Upper lobe of right lung (tissue), 1 donor: Measurements from ENCODE around the gene ABHD10. TPM values are rescaled to one million over a fixed set of nuclear protein-coding genes. Genes with fewer than 3 reads are reported as not detected.

Experiments
- ATAC-seq: fragments of 200-7000 bp; cut with Tn5 transposase; one replicate; pipeline ENCODE4 v1.9.1; 2020; ENCODE audit warnings: mild to moderate bottlenecking, moderate library complexity
- DNase-seq: peaks from one replicate; pipeline ENCODE4 v3.0.0-alpha.2; 2020
- H3K27ac ChIP-seq: fragments of 200-600 bp; one replicate; pipeline ENCODE4 v1.8.0; 2022
- H3K27me3 ChIP-seq: fragments of 200-600 bp; one replicate; pipeline ENCODE4 v1.8.0; 2022; ENCODE audit warnings: mild to moderate bottlenecking
- H3K36me3 ChIP-seq: fragments of 200-600 bp; one replicate; pipeline ENCODE4 v1.8.0; 2022
- H3K4me1 ChIP-seq: fragments of 200-600 bp; one replicate; pipeline ENCODE4 v1.8.0; 2022
- H3K4me3 ChIP-seq: fragments of 200-600 bp; one replicate; pipeline ENCODE4 v1.8.0; 2022; ENCODE audit warnings: mild to moderate bottlenecking
- H3K9me3 ChIP-seq: fragments of 200-600 bp; one replicate; pipeline ENCODE4 v1.8.0; 2022
- CTCF ChIP-seq: fragments of 200-600 bp; IDR thresholded peaks from one replicate; pipeline ENCODE4 v1.8.0; 2022; ENCODE audit warnings: antibody characterized with exemption
- intact Hi-C: fragments of 100-400 bp; cut with DNase I; formaldehyde crosslinking; loops from one replicate; pipeline ENCODE4 v1.11.0; 2022
- total RNA-seq: library from RNA; stranded (reverse); fragmentation: NEBNext Ultra II Directional; extraction: Animal tissue kit (Norgen Biotek cat#: 25700); gene quantifications from one replicate; pipeline ENCODE4 v1.2.1, GENCODE V29; 2021
- donor health status: DM: no; HTN: yes; CAD: no; lungs with severe emphysema.

Gene ABHD10
- total RNA-seq, 1 donor from 2014 or later = 27.6 TPM

GRCh38 chr3:111949712-111950111, 29.1 kb upstream of the ABHD10 start:
- Histone ChIP-seq H3K9me3 (no peaks in the 10 kb centered on the region), H3K36me3 (peaks cover 20% of the 10 kb centered on the region), H3K27ac (no peak overlapping the region), H3K27me3 (no peaks in the 10 kb centered on the region), H3K4me1 (no peaks in the 10 kb centered on the region), H3K4me3 (no peak overlapping the region)
- intact Hi-C loops = loop anchor here (10.0 kb wide), 1 partner anchor 85 kb away; no protein-coding TSS in a partner anchor
- TF ChIP-seq CTCF = no peak
- ATAC-seq (no peak), DNase-seq (no peak)

GRCh38 chr3:111951032-111951431, 27.8 kb upstream of the ABHD10 start:
- TF ChIP-seq CTCF = no peak
- intact Hi-C loops = loop anchor here (10.0 kb wide), 1 partner anchor 86 kb away; no protein-coding TSS in a partner anchor
- Histone ChIP-seq H3K4me1 (no peaks in the 10 kb centered on the region), H3K36me3 (peaks cover 20% of the 10 kb centered on the region), H3K9me3 (no peaks in the 10 kb centered on the region), H3K27ac (no peak overlapping the region), H3K4me3 (no peak overlapping the region), H3K27me3 (no peaks in the 10 kb centered on the region)
- ATAC-seq = no peak
- DNase-seq = no peak

- intact Hi-C loops = loop anchor here (10.0 kb wide), 1 partner anchor 87 kb away; no protein-coding TSS in a partner anchor
- H3K27me3 ChIP-seq = no peaks in the 10 kb centered on the region
- TF ChIP-seq CTCF = no peak
These were observed 26.7 kb upstream of the ABHD10 start for GRCh38 chr3:111952086-111952485.

GRCh38 chr3:111952866-111953450, 25.9 kb upstream of the ABHD10 start:
- Histone ChIP-seq H3K36me3 (peaks cover 20% of the 10 kb centered on the region), H3K4me3 (no peak overlapping the region), H3K9me3 (no peaks in the 10 kb centered on the region), H3K4me1 (no peaks in the 10 kb centered on the region), H3K27me3 (no peaks in the 10 kb centered on the region), H3K27ac (no peak overlapping the region)
- TF ChIP-seq CTCF = no peak
- DNase-seq (no peak), ATAC-seq (no peak)
- intact Hi-C loops = loop anchor here (10.0 kb wide), 1 partner anchor 88 kb away; no protein-coding TSS in a partner anchor

More at GRCh38 chr3:111952086-111952485, 26.7 kb upstream of the ABHD10 start:
- DNase-seq = no peak
- no peaks in the 10 kb centered on the region for H3K4me1 ChIP-seq
- H3K9me3 ChIP-seq = no peaks in the 10 kb centered on the region
- no peak overlapping the region for H3K27ac ChIP-seq
- no peak for ATAC-seq
- H3K4me3 ChIP-seq = no peak overlapping the region
- H3K36me3 ChIP-seq = peaks cover 20% of the 10 kb centered on the region

GRCh38 chr3:111954228-111954990, 24.4 kb upstream of the ABHD10 start:
- H3K27me3 ChIP-seq = no peaks in the 10 kb centered on the region
- H3K9me3 ChIP-seq = no peaks in the 10 kb centered on the region
- H3K4me3 ChIP-seq = no peak overlapping the region
- peaks cover 9% of the 10 kb centered on the region for H3K36me3 ChIP-seq
- DNase-seq (no peak), ATAC-seq (no peak)
- no peak overlapping the region for H3K27ac ChIP-seq
- intact Hi-C loops = loop anchor here (10.0 kb wide), 1 partner anchor 90 kb away; no protein-coding TSS in a partner anchor
- H3K4me1 ChIP-seq = no peaks in the 10 kb centered on the region
- TF ChIP-seq CTCF = no peak
